Stimulated activated CD4-positive, alpha-beta T cell treated with anti-CD3 and anti-CD28 coated beads, Interleukin-4, amount 100 ng/mL, for 24 hours (primary cell): ENCODE measurements around the gene CLDN34.

ENCODE experiments used
- DNase-seq: peaks from one replicate; pipeline ENCODE4 v3.0.0-alpha.2; 2020

CLDN34 gene, protein sequence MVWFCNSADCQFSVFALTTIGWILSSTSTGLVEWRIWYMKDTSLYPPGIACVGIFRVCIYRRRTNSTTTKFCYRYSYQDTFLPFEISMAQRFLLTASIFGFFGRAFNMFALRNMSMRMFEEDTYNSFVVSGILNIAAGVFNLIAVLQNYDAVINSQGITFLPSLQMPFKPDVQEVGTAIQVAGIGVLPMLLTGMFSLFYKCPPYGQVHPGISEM

DNA sequence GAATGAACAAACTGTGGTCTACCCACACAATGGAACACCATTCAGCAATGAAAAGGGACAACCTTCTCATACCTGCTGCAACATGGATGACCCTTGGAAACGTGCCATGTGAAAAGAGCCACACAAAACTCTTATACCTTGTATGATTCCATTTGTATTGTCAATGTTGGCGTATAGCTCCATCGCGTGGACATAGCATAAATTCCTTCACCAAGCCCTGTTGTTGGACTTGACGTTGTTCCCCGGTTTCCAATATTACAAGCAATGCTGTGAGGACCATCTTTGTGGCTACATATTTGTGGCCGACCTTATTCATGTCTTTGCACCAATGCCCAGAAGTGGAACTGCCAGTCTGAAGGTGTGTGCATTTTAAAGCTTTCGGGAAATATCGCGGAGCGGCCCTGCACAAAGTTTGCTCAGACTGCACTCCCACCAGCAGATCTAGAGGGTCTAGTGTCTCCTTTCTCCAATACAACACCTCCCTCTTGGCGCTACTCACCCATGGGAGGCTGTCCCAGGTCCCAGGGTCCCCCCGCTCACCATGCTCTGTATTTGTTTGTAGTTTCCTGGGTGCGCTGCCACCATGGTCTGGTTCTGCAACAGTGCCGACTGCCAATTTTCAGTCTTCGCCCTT is at the start of gene CLDN34:
TSS of gene CLDN34 (plus strand) at position 584 of the 634 bp plus-strand sequence. CDS start at position 584, 0 bp downstream.
- DNase-seq: no peak

DNA sequence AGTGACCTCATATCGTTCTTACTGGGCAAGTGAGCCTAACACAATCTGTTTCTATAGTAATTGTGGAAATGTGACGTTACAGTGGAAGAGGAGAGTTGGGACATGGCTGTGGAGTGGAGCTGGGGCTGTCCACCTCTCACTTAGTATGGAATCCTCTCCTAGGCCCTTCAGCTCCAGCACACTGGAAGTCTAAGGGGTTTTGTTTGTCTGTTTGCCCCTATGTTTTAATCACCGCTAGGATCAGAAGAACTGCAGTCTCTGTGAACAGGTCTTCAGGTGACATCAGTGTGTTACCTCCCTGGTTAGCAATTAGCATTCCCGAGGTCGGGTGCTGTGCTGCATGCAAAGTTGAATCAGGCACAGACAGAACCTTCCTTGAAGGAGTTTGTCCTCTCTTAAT is 49.3 kb upstream of the CLDN34 start:
- DNase-seq: no peak

DNA sequence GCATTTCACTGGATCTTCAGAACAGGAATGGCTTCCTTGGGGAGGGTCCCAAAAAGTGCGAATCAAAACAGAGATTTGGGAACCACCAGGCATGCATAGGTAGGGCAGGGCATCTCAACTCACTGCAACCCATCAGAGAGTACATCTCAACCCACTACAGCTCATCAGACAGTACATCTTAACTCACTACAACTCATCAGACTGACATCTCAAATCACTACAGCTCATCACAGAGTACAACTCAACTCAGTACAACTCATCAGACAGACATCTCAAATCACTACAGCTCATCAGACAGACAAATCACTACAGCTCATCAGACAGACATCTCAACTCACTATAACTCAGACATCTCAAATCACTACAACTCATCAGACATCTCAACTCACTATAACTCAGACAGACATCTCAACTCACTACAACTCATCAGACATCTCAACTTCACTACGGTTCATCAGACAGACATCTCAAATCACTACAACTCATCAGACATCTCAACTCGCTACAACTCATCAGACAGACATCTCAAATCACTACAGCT is 47.5 kb upstream of the CLDN34 start:
- no peak for DNase-seq

DNA sequence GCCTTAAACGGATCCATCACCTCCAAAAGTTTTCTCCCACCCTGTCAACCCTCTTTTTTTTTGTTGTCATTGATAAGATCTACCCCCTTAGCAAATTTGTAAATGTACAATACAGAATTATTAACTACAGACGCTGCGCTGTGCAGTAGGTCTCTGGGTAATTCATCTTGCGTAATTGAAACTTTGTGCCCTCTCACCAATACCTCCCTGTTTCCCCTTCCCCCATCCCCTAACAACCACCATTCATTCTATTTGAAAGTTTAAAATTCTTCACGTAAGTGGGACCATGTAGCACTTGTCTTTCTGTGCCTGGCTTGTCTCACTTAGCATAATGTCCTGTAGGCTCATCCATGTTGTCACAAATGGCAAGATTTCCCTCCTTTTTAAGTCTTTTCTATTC is 45.8 kb upstream of the CLDN34 start:
- no peak for DNase-seq

DNA sequence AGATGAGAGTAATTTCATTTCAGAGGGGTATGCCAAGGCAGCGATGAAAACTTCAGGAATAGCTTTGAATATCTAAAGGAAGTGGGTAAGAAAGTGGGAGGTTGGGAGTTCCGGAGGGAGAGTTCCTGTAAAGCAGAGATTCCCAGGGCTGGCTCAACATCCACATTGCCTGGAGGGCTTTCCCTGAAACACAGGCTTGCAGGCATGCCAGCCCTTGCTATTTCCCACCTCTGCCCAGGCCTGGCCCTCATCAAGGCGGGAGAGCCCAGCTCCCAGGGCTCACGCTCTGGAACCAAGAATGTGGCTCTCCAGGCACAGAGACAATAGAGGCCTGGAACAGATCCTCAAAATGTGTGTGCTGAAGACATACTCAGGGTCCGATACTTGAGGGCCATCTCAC is 43.8 kb upstream of the CLDN34 start:
- no peak for DNase-seq

DNA sequence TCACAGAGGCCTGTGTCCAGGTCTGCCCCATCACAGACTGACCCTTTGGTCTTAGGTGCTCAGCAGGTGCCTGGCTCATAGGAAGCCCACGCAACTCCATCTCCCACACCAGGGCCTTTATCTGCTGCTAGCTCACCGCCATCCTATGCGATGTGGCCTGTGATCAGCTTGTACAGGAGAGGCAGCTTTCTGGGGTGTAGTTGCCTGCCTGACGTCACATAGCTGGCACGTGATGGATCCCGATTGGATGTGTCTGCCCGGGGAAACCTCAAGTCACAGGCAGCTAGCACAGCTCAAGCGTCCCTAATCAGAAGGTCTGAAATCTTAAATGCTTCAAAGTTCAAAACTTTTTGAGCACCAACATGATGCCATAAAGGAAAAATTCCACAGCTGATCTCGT is 41.2 kb upstream of the CLDN34 start:
- no peak for DNase-seq

DNA sequence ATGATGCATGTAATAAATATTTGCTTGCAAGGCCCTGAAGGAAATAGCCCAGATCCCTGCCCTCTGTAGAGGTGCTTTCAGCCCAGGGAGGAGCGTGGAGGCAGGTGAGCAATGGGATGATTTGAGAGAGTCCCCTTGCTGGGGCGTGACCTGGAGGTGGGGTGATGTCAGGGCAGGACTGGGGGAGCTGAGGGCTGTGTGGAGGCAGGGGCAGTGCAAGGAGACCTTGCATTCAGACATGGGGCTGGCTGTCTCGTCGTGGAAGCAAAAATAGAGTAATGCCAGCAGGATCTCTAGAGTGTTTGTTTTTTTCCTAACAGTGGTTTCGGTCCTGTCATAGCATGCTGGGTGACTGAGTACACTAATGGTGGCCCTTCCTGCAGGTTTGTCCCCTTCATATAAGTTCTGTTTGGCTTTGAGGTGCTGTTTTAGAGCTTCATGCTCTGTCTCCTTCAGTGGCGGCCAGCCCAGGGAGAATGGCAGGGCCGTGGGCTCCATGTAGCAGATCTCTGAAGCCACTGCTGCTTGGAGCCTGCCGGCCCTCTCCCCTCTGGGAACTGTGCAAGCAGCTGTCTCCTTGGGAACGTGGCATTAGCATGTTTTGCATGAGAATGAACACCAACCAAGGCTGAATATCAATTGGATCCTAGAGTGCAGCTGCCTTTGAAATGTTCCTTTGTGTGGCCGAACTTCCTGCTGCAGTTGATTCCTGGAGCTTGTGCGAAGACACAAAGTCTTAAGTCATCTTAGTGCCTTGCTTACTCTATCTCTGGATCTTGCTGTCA is 39.3 kb upstream of the CLDN34 start:
- DNase-seq: no peak

DNA sequence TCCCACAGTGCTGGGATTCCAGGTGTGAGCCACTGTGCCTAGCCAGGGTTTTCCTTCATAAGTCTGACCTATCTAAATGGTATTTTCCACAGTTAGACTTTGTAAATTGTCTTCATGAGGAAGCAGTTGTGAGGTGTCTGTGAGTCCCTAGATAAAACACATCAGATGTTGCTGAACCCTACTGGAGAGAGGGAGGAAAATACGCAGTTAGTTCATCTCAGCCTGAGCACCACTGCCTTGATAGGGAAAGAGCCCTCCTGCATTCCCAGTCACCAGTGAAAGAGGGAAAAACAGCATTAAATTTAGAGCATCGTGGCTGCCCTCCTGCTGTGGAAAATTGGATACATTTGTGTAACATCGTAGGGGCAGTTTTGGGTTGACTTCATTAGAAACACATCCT is 31.7 kb upstream of the CLDN34 start:
- no peak for DNase-seq

DNA sequence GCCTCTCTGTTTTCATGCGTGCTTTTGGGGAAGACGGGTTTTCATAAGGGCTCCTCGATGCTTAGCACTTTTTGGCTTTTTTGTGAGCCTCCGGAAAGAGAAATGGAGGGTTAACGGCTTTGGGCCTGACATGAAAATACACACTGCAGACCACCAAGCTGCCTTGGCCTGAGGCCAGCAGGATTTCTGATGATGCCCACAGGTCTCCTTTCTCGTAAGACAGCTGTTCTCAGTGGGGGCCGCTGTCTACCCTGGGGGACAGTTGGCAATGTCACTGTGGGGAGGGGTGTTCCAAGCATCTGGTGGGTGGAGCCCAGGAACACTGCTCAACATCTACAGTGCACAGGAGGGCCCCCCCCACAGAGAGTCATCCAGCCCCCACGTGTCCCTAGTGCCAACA is 29.4 kb upstream of the CLDN34 start:
- DNase-seq: no peak

DNA sequence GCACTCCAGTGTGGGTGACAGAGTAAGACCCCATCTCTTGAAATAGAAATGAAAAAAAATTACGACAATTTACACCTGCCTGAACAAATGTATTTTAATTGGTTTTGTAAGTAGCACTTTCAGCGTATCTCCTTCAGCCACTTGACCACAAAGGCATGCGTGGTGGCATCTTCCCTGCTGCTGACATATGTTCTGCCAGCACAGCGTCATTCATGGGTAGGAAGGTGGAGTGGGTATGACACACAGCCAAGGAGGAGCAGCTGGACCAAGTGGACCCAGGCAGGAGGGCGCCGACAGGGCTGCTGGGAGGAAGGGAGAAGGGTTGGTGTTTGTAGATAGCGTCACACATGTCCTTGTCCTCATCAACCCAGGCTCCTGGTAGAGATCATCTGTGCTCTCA is 28.6 kb upstream of the CLDN34 start:
- no peak for DNase-seq

DNA sequence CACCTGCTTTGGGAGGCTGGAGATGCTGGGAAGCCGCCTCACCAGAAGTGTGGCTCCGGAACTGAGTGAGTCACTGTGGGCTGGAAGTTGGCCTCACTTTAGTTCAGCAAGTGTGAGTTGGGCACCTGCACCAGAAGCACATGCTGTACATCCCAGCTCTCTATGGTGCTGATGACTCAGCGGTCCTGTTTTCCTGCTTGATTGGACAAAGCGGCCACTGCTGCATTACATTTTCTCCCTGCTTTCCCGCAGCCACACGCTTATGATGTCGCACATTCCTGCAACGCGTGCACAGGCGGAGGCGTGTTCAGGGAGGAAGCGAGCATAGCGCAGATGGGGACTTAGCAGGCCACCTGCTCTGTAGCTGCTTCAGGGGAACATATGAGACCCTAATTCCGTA is 26.7 kb upstream of the CLDN34 start:
- no peak for DNase-seq

DNA sequence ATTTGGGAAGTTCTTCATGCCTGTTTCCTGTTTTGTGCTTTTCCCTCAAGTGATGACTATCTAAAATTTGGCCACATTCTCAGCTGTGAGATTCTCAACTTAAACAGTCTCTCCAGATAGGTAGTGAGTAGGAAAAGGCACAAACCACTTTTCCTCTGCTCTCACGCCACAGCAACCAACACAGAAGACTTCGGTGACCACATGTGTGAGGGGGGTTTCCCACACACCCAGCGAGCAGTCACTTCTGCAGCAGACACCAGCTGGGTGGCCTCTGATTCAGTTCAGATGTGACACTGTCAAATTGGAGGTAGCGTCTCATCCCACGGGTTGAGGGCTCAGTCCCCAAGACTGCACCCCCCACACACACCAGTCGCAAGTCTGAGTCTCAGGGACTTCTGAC is 25.1 kb upstream of the CLDN34 start:
- peak; percentile 75 for DNase-seq

DNA sequence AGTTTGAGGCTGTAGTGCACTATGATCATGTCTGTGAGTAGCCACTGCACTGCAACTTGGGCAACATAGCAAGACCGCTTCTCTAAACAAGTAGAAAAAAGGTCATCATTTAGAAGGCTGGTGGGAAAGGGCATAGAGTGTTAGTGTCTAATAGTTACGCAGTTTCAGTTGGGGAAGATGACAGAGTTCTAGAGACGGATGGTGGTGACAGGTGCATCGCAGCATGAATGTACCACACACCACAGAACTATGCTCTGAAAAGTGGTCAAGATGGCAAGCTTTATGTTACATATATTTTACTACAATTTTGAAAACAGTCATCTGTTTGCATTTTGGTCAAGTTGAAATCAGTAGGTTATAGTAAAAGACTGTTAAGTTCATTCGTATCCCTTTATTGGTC is 23.7 kb upstream of the CLDN34 start:
- DNase-seq: no peak

DNA sequence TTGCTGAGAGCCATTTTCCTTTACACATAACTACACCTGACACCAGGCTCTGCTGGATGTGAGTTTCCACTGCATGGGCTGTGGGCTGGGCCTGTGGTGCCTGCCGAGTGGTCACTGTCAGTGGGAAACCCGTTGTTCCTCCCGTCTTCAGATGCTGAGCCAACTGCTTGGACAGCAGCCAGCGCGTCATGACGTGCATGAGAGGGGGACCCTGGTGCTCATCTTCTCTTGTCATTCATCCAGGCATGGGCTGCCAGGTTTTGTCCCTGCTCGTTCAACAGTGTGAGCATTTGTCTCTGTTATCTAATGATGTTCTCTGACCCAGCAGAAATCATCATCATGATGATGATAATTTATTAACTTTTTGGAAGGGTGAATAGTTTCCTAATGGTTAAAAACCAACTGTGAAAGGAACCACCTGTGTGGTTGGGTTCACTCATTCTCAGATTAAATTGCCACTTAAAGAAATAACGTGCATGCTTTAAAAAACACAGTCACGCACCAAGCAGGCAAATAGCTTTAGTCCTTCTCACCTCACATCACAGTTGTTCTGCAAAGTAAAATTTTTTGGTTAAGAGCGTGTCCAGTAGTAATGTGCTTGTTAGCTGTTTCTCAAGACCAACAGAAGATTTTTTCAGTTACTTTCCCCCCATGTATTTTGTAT is 19.9 kb upstream of the CLDN34 start:
- no peak for DNase-seq

DNA sequence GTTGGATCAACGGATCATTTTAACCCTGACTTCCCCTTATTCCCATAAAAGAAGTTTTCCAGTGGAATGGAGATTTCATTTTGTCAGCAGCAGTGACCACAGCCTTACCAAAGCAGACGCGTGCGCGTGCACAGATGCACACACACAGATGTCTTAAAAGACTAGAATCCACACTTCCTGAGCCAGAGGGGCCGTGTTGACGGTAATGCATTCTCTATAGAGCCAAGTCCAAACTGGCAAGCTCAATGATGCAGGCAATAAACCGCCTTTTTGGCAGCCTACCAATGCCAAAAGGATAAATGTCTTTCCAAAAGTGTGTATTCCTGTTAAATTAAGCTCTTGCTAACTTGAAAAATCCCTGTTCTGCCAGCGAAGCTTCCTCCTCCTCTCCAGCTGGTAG is 18.8 kb upstream of the CLDN34 start:
- DNase-seq: no peak

DNA sequence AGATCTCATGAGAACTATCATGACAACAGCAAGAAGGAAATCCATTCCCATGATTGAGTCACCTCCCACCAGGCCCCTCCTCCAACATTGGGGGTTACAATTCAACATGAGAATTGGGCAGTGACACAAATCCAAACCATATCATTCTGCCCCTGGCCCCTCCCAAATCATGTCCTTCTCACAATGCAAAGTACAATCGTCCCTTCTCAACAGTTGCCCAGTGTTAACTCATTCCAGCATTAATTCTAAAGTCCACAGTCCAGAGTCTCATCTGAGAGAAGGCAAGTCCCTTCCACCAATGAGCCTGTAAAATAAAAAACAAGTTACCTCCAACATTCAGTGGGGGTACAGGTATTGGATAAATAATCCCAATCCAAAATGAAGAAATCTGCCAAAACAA is 14.9 kb upstream of the CLDN34 start:
- no peak for DNase-seq

DNA sequence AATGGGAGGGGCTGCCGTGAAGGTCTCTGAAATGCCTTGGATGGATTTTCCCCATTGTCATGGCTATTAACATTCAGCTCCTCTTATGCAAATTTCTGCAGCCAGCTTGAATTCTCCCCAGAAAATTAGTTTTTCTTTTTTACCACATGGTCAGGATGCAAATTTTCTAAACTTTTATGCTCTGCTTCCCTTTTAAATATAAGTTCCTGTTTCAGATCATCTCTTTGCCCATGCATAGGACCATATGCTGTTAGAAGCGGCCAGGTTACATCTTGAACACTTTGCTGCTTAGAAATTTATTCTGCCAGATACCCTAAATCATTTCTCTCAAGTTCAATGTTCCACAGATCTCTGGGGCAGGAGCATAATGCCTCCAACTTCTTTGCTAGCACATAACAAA is 13.8 kb upstream of the CLDN34 start:
- no peak for DNase-seq

DNA sequence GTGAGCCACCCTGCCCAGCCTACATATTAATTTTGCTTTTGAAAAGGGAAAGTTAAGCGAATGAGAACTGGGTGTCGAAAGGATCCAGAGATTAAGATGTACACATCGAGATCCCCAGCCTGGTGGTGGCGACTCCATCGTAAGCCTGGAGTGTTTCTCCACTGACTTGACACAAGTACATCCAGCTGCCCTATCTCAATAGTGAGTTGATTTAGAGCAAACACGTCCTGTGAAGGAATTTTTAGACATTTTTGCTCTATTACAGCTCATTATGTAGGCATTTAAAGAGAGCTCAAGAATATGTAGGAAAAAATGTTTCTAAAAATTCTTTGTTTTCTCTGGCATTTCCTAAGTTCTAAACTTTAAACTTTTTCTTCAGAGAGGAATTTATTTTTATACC is 11.7 kb upstream of the CLDN34 start:
- DNase-seq: no peak

DNA sequence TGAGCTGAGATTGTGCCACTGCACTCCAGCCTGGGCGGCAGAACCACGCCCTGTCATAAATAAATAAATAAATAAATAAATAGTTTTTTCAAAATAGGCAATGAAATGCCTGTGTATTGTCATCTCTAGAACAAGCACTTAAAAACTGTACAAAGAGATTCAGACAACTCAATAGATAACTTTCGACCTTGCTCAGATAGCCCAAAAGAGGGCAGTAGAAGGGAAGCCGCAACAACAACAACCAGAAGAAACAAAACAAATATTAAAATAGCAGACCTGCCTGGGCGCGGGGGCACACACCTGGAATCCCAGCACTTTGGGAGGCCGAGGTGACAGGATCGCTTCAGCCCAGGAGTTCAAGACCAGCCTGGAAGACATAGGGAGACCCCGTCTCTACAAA is 9.4 kb upstream of the CLDN34 start:
- DNase-seq: no peak

DNA sequence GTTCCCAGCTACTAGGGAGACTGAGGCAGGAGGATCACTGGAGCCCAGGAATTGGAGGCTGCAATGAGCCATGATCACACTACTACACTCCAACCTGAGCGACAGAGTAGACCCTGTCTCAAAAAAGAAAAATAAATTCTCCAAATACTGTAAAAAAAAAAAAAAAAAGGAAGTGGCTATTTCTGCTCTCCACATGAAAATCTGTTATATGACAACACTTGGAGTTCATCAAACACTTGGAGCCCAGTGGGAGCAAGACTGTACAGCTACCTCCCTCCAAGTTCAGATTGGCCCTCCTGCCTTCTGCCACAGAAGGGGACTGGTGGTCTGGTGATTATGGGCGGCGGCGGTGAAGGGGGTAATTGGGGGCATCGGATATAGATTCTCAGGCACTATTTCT is 9.0 kb upstream of the CLDN34 start:
- DNase-seq: no peak

DNA sequence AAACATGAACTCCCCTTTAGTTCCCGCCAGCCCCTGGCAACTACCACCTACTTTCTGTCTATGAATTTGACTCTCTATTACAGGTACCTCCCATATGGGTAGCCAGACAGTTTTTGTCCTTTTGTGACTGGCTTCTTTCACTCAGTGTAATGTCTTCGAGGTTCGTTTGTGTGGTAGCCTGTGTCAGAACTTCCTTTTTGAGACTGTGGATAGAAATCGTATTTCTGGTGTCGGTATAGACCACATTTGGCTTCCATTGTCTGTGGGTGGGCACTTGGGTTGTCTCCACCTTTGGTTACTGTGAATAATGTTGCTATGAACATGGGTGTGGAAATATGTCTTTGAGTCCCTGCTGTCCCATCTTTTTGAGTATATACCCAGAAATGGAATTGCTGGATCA is 5.4 kb upstream of the CLDN34 start:
- DNase-seq: no peak

DNA sequence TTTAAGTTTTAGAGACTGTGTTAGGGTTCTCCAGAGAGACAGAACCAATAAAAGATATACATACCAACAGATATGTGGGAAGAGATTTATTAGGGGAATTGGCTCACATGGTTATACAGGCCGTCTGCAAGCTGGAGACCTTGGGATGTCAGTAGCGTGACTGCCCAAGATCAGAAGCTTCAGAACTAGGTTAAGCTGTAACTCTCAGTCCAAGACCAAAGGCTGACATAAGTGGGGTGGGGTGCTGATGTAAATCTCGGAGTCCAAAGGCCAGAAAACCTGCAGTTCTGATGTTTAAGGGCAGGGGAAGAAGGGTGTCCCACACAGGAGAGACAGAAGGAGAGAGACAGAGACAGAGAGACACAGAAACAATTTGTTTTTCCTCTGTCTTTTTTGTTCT is 10.5 kb downstream of the CLDN34 start:
- no peak for DNase-seq

DNA sequence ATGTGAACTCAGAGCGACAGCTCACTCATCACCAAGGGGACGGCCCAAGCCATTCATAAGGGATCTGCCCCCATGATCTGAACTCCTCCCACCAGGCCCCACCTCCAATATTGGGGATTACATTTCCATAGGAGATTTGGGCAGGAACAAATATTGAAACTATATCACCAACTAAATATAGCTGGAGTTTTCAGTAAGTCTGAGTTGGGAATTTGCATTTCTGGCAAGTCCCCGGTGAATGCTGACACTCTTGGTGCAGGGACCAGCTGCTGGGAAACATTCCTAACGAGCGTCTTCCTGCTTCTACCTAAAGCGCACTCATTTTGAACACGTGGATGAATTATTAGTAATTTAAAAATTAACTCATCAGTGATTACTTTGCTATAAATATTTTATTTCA is 13.2 kb downstream of the CLDN34 start:
- DNase-seq: no peak

DNA sequence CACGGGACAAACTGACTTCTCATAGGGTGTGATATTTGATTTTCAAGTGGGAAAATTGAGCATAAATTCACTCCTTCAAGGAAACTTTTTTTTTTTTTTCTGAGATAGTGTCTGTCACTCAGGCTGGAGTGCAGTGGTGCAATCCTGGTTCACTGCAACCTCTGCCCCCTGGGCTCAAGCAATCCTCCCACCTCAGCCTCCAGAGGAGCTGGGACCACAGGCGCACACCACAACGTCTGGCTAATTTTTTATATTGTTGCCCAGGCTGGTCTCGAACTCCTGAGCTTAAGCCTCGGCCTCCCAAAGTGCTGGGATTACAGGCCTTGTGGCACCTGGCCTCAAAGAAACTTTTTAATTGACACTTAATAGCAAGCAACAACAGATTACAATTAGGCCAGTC is 13.8 kb downstream of the CLDN34 start:
- DNase-seq: no peak
